GM12872 (cell line): ENCODE measurements around the gene SLC6A12.

Experiments used
- CTCF ChIP-seq: IDR thresholded peaks from 3 replicates; pipeline ENCODE4 v1.5.1; 2011; ENCODE audit warnings: low read depth, mild to moderate bottlenecking, low read length, moderate library complexity; ENCODE audit not compliant: insufficient read depth

The SLC6A12 gene

GRCh38 chr12:172732-173161 lies 41.2 kb downstream of the SLC6A12 start:
- no peak for TF ChIP-seq CTCF

- TF ChIP-seq CTCF = no peak
Measured at GRCh38 chr12:171743-172676, 41.9 kb downstream of the SLC6A12 start.

- TF ChIP-seq CTCF = no peak
Measured at GRCh38 chr12:171276-171675, 42.7 kb downstream of the SLC6A12 start.

- no peak for TF ChIP-seq CTCF
Measured at GRCh38 chr12:170371-171225, 43.4 kb downstream of the SLC6A12 start.

- TF ChIP-seq CTCF = peak; percentile 38; the same call in 1 of the 3 replicates
Measured at GRCh38 chr12:169528-170370, 44.2 kb downstream of the SLC6A12 start.

- TF ChIP-seq CTCF = no peak
Measured at GRCh38 chr12:168763-169525, 45.0 kb downstream of the SLC6A12 start.
